ENCODE data around the gene NAT14.
"Not testable (repeated sequence)": the region's sequence is repeated elsewhere in the genome, so short reads cannot be mapped to it uniquely, and the experiment has no call there.

The NAT14 gene

DNA sequence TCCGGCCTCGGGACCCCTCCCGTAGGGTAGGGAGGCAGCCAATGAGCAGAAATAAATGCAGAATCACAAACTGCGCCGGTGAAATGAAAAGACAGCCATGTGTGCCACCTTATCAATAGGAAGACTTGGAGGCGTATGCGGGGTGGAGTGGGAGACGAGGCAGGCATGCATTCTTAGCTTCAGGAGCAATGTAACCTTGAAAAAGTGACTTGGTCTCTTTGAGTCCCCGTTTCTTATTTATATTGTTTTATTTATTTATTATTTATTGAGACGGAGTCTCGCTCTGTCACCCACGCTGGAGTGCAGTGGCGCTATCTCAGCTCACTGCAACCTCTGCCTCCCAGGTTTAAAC is 19.2 kb downstream of the NAT14 start:
- no peak for DNase-seq

DNA sequence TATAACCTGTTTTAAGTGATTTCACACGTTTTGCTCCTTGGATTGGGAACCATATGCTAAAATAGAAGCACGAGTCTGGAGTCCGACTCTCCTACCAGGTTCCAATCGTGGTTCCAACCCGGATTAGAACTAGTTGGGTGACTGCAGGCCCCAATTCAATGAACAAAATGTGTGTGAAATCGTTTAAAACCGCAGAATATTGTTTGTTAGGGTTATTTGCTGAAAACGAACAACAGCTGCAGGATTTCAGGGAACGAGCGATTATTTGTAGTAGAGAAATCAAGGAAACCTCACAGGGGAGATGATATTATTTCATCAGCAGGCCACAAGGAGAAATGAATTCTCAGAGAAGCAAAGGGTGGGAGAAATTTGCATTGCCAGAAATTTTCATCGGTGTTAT is 20.0 kb downstream of the NAT14 start:
- DNase-seq: no peak

- no peak for DNase-seq
Observed at GRCh38 chr19:55508120-55508519, 23.1 kb downstream of the NAT14 start.

DNA sequence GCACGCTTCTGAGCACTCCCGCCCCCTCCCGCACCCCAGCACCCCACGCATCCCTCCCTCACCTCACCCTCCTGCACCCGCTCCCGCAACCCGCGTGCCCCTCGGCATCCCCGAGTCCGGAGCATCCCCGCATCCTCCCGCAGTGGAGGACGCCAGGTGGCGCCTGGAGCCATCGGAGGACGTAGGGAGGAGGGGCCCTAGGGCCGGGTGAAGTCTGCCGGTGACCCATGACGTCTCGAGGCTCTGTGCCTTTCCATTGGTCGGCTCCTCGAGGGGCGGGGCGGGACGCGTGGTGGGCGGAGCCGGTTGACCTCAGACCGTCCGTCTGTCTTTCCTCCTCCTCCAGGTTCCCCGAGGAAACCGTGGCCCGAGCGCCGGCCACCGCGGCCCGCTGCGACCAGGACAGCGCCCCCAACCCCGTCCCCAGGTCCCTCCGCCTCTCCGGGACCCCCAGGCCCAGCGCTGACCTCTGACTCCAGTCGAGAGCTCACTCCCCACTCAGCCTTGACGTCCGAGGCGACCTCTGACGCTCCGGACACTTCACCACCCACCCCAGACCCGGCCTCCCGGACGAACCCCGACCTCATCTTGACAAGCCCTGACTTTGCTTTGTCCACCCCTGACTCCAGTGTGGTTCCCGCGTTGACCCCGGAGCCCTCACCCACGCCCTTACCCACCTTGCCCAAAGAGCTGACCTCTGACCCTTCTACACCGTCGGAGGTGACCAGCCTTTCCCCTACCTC is 32.1 kb downstream of the NAT14 start:
- peak; percentile 87 for DNase-seq

DNA sequence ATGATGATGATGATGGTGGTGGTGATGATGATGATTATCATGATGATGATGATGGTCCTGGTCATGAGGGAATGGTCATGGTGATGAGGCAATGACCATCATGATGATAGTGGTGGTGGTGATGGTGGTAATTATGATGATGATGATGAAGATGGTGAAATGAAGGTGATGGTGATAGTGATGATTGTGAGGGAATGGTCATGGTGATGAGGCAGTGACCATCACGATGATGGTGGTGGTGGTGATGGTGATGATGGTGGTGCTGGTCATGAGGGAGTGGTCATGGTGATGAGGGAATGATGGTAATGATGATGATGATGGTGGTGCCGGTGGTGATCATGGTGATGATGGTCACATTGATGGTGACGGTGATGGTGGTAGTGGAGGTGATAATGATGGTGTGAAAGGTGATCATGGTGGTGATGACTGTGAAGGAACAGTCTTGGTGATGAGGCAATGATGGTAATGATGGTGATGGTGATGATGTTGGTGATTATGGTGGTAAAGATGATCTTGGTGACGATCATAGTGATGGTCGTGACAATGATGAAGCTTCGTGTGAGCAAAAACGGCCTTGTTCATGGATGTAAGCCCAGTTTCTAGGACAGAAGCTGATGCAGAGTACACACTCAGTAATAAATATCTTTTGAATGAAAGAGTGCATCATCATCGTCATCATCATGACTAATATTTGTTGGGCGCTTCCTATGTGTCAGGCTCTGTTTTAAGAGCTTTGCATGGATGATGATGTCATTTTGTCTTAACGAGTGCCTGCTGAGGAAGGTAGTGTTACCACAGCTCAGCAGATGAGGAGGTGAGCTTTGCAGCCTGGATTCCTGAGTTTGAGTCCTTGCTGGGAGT is 34.7 kb downstream of the NAT14 start:
- no peak for DNase-seq

DNA sequence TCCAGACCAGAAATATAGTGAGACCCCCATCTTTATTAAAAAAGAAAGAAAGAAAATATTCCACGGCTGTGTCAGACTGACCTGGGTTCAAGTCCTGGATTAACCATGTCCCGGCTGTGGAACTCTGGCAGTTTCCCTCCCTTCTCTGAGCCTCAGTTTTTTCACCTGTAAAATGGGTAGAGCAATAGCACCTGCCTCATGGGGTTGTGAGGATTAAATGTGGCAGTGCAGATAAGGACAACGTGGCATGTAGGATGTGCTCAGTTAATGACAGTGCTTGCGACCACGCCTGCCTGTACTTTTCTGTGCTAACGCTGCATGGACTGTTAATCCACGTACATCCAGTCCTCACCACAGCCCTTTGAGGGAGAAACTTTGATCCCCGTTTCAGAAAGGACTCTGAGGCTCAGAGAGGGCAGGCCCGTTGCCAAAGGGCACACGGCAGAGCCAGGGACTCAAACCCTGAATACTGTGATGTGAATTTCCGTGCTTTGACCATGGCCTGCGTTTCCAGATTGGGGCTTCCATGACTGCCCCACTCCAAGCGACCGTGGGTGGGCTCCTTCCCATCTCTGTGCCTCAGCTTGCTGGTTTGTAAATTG is 35.8 kb downstream of the NAT14 start:
- no peak for DNase-seq

DNA sequence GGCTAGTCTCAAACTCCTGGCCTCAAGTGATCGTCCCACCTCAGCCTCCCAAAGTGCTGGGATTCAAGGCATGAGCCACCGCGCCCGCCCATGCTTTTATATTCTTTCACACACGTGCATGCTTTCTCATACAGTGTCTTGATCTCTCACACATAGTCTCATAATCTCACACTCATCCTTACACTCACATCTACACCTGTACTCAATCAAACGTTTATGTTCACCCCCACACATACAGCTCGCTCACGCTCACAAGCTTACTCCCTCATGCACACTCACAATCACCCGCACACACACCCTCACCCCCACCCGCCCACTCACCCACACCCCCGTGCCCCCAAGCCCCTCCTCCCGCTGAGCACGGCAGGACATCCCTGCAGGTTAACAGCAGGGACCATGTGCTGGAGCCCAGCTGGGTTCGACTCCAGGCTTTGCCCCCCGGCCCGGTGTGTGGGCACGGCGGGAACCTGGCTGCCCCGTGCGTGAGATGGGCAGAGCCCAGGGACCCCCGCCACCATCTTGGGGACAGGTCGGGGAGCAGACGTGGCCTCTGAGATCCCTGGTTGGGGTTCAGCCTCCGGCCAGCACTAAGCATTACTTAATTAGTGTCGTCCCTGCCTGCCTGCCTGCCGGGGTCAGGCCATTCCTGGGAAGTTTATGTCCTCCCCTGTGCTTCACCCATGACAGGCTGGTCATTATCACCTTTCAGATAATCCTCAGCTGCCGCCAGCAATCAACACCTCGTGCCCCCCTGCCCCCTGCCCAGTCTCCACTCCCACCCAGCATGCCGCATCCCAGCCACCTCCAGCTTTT is 40.5 kb downstream of the NAT14 start:
- DNase-seq: no peak

DNA sequence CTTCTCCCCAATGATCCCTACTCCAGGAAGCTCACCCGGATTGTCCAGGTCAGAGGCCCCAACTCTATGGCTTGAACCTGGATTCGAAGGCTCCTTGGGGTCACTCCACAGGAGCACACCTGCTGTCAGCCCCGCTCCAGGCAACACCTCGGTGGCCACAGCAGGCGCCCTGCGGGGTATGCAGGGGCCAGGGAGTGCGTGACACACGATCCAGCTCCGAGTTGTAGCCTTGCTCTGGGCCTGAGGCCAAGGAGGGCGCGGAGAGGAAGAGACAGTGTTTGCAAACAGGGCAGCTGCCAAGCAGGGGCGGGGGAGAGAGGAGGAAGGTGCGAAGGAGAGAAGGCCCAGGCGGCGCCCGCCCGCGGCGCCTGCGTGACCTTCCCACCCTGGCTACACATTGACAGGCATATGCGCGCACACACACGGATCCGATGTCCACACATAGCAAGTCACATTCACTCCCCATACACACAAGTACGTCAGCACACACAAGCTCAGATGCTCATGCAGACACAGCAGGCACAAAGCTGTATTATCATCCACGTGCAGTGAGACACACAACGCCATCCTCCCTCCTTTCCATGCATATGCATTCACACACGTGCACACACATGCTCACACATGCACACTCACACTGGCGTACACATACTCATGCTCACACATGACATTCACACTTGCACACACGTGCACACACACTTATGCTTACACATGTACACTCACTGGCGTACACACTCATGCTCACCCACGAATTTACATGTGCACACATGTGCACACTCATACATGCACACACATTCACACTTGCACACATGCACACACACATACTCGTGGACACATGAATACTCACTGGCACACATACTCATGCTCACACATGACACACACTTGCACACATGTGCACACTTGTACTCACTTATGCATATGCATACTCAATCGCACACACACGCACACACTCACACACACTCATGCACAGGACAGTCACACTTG is 41.5 kb downstream of the NAT14 start:
- DNase-seq: peak; percentile 91

DNA sequence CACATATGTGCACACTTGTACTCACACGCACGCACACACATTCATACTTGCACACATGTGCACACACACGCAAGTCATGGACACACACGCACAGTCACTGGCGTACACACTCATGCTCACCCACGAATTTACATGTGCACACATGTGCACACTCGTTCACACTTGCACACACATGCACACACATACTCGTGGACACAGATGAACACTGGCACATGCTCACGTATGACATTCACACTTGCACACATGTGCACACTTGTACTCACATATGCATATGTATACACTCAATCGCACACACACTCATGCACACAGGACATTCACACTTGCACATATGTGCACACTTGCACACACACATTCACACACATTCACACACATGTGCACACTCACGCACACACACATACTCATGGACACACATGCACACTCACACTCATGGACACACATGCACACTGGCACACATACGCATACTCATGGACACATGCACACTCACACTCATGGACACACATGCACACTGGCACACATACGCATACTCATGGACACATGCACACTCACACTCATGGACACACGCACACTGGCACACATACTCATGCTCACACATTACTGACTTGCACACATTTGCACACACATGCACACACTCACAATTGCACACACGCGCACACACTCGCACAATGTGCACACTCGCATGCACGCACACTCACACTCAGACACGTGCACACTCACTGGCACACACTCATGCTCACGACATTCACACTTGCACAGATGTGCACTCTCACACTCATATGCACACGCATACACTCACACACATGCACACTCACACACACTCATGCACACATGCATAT is 42.4 kb downstream of the NAT14 start:
- DNase-seq: no peak

- peak; percentile 98 for DNase-seq
Observed at GRCh38 chr19:55528030-55528803, 43.2 kb downstream of the NAT14 start.

DNA sequence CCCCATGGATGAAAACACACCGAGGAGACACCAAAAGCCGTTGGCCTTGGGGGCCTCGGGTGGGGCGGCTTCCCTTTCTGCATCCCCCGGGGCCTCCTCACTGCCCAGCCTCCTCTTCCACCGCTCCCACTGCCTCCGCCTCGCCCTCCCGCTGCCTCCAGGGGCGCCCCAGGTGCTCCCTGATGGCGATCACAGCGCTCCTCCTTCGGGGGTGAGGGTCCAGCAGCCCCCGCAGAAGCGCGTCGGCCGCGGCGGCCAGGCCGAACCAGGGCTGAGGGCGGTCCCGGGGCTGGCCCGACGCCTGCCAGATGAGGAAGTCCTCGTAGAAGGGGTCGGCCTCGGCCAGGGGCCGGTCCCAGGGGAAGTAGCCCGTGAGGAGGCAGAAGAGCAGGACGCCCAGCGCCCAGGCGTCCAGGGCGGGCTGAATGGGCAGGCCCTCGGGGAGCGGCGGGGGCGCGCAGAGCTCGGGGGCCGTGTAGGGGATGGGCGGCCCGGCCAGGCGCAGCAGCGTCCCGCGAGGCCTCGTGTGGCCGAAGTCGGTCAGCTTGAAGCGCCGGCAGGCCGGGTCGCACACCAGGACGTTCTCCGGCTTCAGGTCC is 44.7 kb downstream of the NAT14 start:
- DNase-seq: no peak

DNA sequence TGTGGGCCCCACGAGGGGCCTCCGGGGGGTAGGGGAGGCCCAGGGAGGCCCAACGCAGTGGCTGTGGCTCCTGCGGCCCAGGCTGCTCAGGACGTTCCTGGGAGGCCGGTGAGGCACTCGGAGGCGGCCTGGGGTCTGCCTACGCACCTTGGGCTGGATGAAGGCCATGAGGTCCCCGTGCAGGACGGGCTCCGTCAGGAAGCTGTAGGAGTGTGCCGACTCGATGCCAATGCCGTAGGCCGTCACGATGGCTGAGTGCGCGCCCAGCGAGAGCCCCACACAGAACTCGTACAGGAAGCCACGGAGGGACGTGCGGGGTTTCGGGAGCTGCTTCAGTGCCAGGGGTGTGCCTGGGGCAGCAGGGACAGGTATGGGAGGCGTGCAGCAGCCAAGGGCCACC is 46.0 kb downstream of the NAT14 start:
- DNase-seq: no peak

DNA sequence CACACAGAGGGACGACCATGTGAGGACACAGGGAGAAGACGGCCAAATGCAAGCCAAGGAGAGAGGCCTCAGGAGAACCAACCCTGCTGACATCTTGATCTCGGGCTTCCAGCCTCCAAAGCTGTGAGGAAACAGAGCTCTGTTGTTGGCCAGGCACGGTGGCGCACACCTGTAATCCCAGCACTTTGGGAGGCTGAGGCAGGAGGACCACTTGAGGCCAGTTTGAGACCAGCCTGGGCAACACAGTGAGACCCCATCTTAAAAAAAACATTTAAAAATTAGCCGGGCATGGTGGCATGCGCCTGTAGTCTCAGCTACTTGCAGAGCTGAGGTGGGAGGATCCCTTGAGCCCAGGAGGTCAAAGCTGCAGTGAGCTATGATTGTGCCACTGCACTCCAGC is 49.3 kb downstream of the NAT14 start:
- DNase-seq: not testable (repeated sequence)

GRCh38 chr19:55535173-55535964 is 50.4 kb downstream of the NAT14 start:
- no peak for DNase-seq

DNA sequence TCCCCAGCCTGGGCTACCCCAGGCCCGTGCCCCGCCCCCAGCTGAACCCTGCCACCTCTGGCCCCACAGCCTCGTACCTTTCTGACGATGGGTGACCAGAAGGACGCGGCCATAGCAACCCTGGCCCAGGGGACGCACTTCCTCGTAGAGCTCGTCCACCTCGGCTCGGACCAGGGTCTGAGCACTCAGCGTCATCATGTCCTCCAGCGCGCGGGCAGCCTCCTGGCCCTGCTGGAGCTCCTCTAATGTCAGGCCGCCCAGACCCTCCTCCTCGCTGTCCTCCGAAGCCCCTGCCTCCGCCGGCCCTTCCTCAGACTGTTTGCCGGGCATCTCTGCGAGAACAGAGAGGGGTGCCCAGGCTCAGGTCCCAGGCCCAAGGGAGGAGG is 51.0 kb downstream of the NAT14 start:
- DNase-seq: no peak

GRCh38 chr19:55536366-55536765 is 51.4 kb downstream of the NAT14 start:
- no peak for DNase-seq
